GM12874 (cell line): ENCODE data around the gene ADAM12.

ENCODE experiments used
- CTCF ChIP-seq: IDR thresholded peaks from 2 replicates; pipeline ENCODE4 v1.5.1; 2011; ENCODE audit warnings: low read depth, mild to moderate bottlenecking, control low read depth, low read length, moderate library complexity; ENCODE audit not compliant: insufficient read depth

The ADAM12 gene

GRCh38 chr10:126376956-126377355 lies 11.3 kb downstream of the ADAM12 start:
- TF ChIP-seq CTCF, result no peak

- TF ChIP-seq CTCF, result no peak
Observed at GRCh38 chr10:126375926-126376554, 12.2 kb downstream of the ADAM12 start.

GRCh38 chr10:126375299-126375698 lies 13.0 kb downstream of the ADAM12 start:
- no peak for TF ChIP-seq CTCF

- no peak for TF ChIP-seq CTCF
Observed at GRCh38 chr10:126374435-126374834, 13.8 kb downstream of the ADAM12 start.

GRCh38 chr10:126373972-126374371 lies 14.3 kb downstream of the ADAM12 start:
- TF ChIP-seq CTCF, result no peak

- no peak for TF ChIP-seq CTCF
Observed at GRCh38 chr10:126373147-126373546, 15.1 kb downstream of the ADAM12 start.

GRCh38 chr10:126372396-126372795 lies 15.9 kb downstream of the ADAM12 start:
- TF ChIP-seq CTCF, result no peak
